HFFc6 (cell line): ENCODE results near the gene WNT9A. TPM values are rescaled to one million over a fixed set of nuclear protein-coding genes. Genes with fewer than 3 reads are reported as not detected.

Source experiments
- DNase-seq: peaks from one replicate; pipeline ENCODE4 v3.0.0-alpha.2; 2018
- H3K27ac Mint-ChIP-seq: 2 replicates; pipeline ENCODE4 v1.8.0; 2020; ENCODE audit warnings: mild to moderate bottlenecking, mixed read lengths
- H3K27me3 Mint-ChIP-seq: 2 replicates; pipeline ENCODE4 v1.8.0; 2021; ENCODE audit warnings: mild to moderate bottlenecking, moderate library complexity, mixed read lengths; ENCODE audit not compliant: insufficient read depth
- H3K36me3 Mint-ChIP-seq: 2 replicates; pipeline ENCODE4 v1.8.0; 2021; ENCODE audit warnings: low read depth, mixed read lengths
- H3K4me1 Mint-ChIP-seq: 2 replicates; pipeline ENCODE4 v1.8.0; 2020; ENCODE audit warnings: low read depth, mixed read lengths
- H3K4me3 Mint-ChIP-seq: 2 replicates; pipeline ENCODE4 v1.8.0; 2020; ENCODE audit warnings: mild to moderate bottlenecking, moderate library complexity, mixed read lengths
- H3K9me3 Mint-ChIP-seq: 2 replicates; pipeline ENCODE4 v1.8.0; 2020; ENCODE audit warnings: mild to moderate bottlenecking, mixed read lengths
- CTCF ChIP-seq: fragments of 200-600 bp; sonication (generic); IDR thresholded peaks from 2 replicates; pipeline ENCODE4 v1.5.0; 2021; ENCODE audit warnings: antibody characterized with exemption, mild to moderate bottlenecking
- total RNA-seq, 6 experiments: library from RNA; stranded (reverse); fragmentation: NEBNext Ultra II Directional; extraction: Animal tissue kit (Norgen Biotek cat#: 25700); gene quantifications; 2 replicates in 1 of 6; 3 replicates in 5 of 6; pipeline ENCODE4 v1.2.3, GENCODE V29; 2021

Gene WNT9A
- total RNA-seq, 6 experiments from 2014 or later, result 0.17 to 0.67 (median 0.57) TPM

- no peak for TF ChIP-seq CTCF
- H3K4me1 Mint-ChIP-seq, result peaks cover 5% of the 10 kb centered on the region; the same call in 1 of the 2 replicates
- peaks cover 6% of the 10 kb centered on the region for H3K27me3 Mint-ChIP-seq
- no peaks in the 10 kb centered on the region for H3K36me3 Mint-ChIP-seq
- H3K9me3 Mint-ChIP-seq, result no peaks in the 10 kb centered on the region
- DNase-seq, result no peak
- H3K27ac Mint-ChIP-seq, result no peak overlapping the region
- no peak overlapping the region for H3K4me3 Mint-ChIP-seq
Observed at GRCh38 chr1:227898502-227899140, 49.1 kb downstream of the WNT9A start.

- H3K36me3 Mint-ChIP-seq, result no peaks in the 10 kb centered on the region
- no peak overlapping the region for H3K27ac Mint-ChIP-seq
- peaks cover 6% of the 10 kb centered on the region for H3K27me3 Mint-ChIP-seq
- H3K9me3 Mint-ChIP-seq, result no peaks in the 10 kb centered on the region
- no peak for TF ChIP-seq CTCF
- peaks cover 6% of the 10 kb centered on the region; the same call in 1 of the 2 replicates for H3K4me1 Mint-ChIP-seq
- no peak for DNase-seq
- H3K4me3 Mint-ChIP-seq, result no peak overlapping the region
Observed at GRCh38 chr1:227897704-227898438, 49.9 kb downstream of the WNT9A start.

- H3K4me3 Mint-ChIP-seq, result no peak overlapping the region
- H3K4me1 Mint-ChIP-seq, result peaks cover 6% of the 10 kb centered on the region; the same call in 1 of the 2 replicates
- H3K27me3 Mint-ChIP-seq, result peaks cover 4% of the 10 kb centered on the region
- no peak for DNase-seq
- no peak overlapping the region for H3K27ac Mint-ChIP-seq
- no peak for TF ChIP-seq CTCF
- no peaks in the 10 kb centered on the region for H3K36me3 Mint-ChIP-seq
- H3K9me3 Mint-ChIP-seq, result no peaks in the 10 kb centered on the region
Observed at GRCh38 chr1:227896710-227897655, 50.7 kb downstream of the WNT9A start.

GRCh38 chr1:227895828-227896685 lies 51.7 kb downstream of the WNT9A start:
- no peaks in the 10 kb centered on the region for H3K9me3 Mint-ChIP-seq
- no peak for TF ChIP-seq CTCF
- H3K36me3 Mint-ChIP-seq, result no peaks in the 10 kb centered on the region
- peaks cover 6% of the 10 kb centered on the region; the same call in 1 of the 2 replicates for H3K4me1 Mint-ChIP-seq
- no peak overlapping the region for H3K4me3 Mint-ChIP-seq
- DNase-seq, result no peak
- no peak overlapping the region for H3K27ac Mint-ChIP-seq
- H3K27me3 Mint-ChIP-seq, result peaks cover 4% of the 10 kb centered on the region
